Brain microvascular endothelial cell (primary cell): ENCODE data around the gene PRPF40A.
"Not testable (repeated sequence)": the region's sequence is repeated elsewhere in the genome, so short reads cannot be mapped to it uniquely, and the experiment has no call there.

Source experiments
- DNase-seq: peaks from one replicate; pipeline ENCODE4 v3.0.0-alpha.2; 2020
- H3K27ac ChIP-seq: fragments of 250-450 bp; sonication (Bioruptor Pico); 2 replicates; pipeline ENCODE4 v1.5.1; 2020; ENCODE audit warnings: mild to moderate bottlenecking, moderate library complexity
- H3K27me3 ChIP-seq: fragments of 250-450 bp; sonication (Bioruptor Pico); replicated peaks from 2 replicates; pipeline ENCODE4 v1.5.1; 2020; ENCODE audit warnings: mild to moderate bottlenecking
- H3K36me3 ChIP-seq: fragments of 250-450 bp; sonication (Bioruptor Pico); replicated peaks from 2 replicates; pipeline ENCODE4 v1.5.1; 2020; ENCODE audit warnings: mild to moderate bottlenecking
- H3K4me3 ChIP-seq: 2 replicates; pipeline ENCODE4 v1.5.1; 2011; ENCODE audit warnings: low read depth, mild to moderate bottlenecking, control low read depth, low read length, moderate library complexity
- in situ Hi-C: cut with HindIII; loops from 2 replicates; pipeline ENCODE4 v1.10.0; 2017; ENCODE audit warnings: low sequenced_read_pairs, low pct_ligation_motif_present
- TF ChIP-seq, protein P1 (sequence below): IDR thresholded peaks from 2 replicates; pipeline ENCODE4 v1.5.1; 2011; ENCODE audit warnings: low read depth, mild to moderate bottlenecking, moderate library complexity, low read length, control low read depth, inconsistent platforms; ENCODE audit errors: missing control alignments

PRPF40A gene

DNA sequence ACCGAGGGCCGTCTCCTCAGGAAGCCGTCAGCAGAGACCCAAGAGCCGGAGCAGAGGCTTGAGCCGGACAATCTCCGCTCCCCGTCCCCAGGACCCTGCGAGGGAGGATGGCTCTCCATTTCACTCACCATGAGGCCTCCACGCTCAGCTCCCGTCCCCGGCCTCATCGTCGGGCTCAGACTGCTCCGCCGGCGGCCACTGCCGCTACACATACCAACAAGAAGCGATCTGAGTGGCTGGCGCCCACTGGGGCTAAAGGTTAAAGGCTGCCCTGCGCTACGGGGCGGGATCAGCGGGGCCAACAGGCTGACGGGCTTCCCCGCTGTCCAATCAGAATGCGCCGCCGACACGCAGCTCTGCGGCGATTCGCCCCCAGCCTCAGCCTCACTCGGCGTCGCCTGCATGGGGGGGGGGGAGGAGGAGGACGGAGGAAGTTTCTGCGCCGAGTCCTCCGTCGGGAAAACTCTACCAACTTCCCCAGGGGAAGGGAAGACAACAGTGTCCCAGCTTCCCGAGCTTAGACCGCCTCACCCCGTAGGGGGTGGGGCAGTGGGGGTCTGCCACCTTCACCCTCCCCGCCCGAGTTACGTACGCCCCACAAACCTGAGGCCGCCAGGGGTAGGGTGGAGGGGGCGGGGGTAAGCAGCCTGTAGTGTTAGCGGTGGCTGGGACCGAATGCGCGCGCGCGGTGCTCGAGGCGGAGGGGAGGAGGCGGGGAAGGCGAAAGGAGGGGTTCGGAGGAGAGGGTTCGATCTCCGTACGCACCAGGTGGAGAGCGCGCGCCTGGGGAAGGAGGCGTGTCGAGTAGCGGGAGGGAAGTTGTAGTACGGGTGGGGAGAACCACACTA, at the start of gene PRPF40A:
PRPF40A (minus strand) TSS at position 234 of the 848 bp plus-strand sequence; CDS start at position 212, 22 bp downstream.
- Histone ChIP-seq H3K4me3 (peak within 1 kb of the TSS; percentile 97), H3K36me3 (peaks cover 3% of the 10 kb centered on the region), H3K27me3 (no peaks in the 10 kb centered on the region), H3K27ac (peak within 1 kb of the TSS; percentile 98)
- TF ChIP-seq, protein P1, sequence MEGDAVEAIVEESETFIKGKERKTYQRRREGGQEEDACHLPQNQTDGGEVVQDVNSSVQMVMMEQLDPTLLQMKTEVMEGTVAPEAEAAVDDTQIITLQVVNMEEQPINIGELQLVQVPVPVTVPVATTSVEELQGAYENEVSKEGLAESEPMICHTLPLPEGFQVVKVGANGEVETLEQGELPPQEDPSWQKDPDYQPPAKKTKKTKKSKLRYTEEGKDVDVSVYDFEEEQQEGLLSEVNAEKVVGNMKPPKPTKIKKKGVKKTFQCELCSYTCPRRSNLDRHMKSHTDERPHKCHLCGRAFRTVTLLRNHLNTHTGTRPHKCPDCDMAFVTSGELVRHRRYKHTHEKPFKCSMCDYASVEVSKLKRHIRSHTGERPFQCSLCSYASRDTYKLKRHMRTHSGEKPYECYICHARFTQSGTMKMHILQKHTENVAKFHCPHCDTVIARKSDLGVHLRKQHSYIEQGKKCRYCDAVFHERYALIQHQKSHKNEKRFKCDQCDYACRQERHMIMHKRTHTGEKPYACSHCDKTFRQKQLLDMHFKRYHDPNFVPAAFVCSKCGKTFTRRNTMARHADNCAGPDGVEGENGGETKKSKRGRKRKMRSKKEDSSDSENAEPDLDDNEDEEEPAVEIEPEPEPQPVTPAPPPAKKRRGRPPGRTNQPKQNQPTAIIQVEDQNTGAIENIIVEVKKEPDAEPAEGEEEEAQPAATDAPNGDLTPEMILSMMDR = peak; percentile 21
- peak; percentile 97 for DNase-seq
- in situ Hi-C loops = no loop called here

DNA sequence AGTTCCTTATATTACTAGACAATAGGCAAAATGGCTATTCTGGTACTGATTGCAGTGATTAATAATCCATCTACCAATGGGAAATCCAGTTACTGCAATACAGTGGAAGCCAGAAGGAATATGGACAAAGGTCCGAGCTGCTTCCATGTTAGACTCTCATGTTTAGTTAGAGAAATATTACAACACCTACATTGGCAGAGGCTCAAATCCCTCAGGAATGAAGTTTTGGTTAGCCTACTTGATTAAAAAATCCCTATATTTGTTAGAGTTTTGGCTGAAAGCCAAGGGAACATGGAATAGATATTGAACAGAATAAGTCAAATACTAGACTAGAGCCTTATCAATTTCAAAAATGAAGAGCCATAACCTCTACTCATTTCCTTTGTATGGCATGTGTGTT, 49.7 kb upstream of the PRPF40A start:
- DNase-seq = peak; percentile 14
- in situ Hi-C loops = no loop called here
- H3K27ac ChIP-seq = no peak overlapping the region
- H3K36me3 ChIP-seq = no peaks in the 10 kb centered on the region
- TF ChIP-seq, protein P1 = no peak
- H3K4me3 ChIP-seq = no peak overlapping the region
- no peaks in the 10 kb centered on the region for H3K27me3 ChIP-seq

DNA sequence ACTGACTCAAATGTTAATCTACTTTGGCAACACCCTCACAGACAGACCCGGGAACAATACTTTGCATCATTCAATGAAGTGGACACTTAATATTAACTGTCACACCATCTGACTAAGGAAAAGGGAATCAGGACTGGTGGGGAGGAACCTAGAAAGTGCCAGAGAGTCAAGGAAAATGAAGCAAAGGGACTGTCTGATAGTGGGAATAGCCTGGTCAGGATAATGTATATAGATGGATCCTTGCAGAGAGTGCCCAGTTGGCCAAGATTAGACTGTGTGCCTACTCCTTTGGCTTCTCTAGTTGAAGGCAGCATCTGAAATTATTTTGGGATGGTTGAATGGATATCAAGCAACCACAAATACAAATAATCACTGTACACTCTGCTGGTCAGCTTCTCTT, 46.4 kb upstream of the PRPF40A start:
- Histone ChIP-seq H3K36me3 (no peaks in the 10 kb centered on the region), H3K4me3 (no peak overlapping the region), H3K27me3 (no peaks in the 10 kb centered on the region), H3K27ac (no peak overlapping the region)
- TF ChIP-seq, protein P1 = no peak
- DNase-seq = no peak
- in situ Hi-C loops = no loop called here

DNA sequence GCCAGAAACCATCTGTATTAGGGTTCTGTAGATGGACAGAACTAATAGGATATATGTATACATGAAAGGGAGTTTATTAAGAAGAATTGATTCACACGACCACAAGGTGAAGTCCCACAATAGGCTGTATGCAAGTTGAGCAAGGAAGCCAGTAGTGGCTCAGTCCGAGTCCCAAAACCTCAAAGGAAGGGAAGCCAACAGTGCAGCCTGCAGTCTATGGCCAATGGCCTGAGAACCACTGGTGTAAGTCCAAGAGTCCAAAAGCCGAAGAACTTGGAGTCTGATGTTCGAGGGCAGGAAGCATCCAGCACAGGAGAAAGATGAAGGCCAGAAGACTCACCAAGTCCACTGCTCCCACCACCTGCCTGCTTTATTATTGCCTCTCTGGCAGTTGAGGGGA, 45.9 kb upstream of the PRPF40A start:
- DNase-seq, H3K36me3 ChIP-seq, H3K27ac ChIP-seq, H3K27me3 ChIP-seq, in situ Hi-C loops, H3K4me3 ChIP-seq: not testable (repeated sequence)

GRCh38 chr2:152762202-152762601, 44.9 kb upstream of the PRPF40A start:
- peak; percentile 77 for DNase-seq
- Histone ChIP-seq H3K27ac (peak overlapping the region; percentile 76), H3K4me3 (no peak overlapping the region), H3K27me3 (no peaks in the 10 kb centered on the region), H3K36me3 (no peaks in the 10 kb centered on the region)
- in situ Hi-C loops = no loop called here
- TF ChIP-seq, protein P1 = no peak

- in situ Hi-C loops = no loop called here
Measured at GRCh38 chr2:152761214-152761613, 44.0 kb upstream of the PRPF40A start.

More at GRCh38 chr2:152761214-152761613, 44.0 kb upstream of the PRPF40A start:
- Histone ChIP-seq H3K27me3 (no peaks in the 10 kb centered on the region), H3K27ac (peak overlapping the region; percentile 76), H3K36me3 (no peaks in the 10 kb centered on the region), H3K4me3 (no peak overlapping the region)
- no peak for DNase-seq
- TF ChIP-seq, protein P1 = no peak
